Measurements from ENCODE around the gene LRCH2. TPM values are rescaled to one million over a fixed set of nuclear protein-coding genes. Genes with fewer than 3 reads are reported as not detected.

The LRCH2 gene
- total RNA-seq, 6 experiments from 2014 or later, result 0.07 to 0.23 (median 0.12) TPM

GRCh38 chrX:115204040-115204439 lies 29.9 kb downstream of the LRCH2 start:
- Histone ChIP-seq H3K4me3 (no peak overlapping the region), H3K9me3 (no peaks in the 10 kb centered on the region), H3K36me3 (no peaks in the 10 kb centered on the region), H3K27ac (no peak overlapping the region), H3K27me3 (no peaks in the 10 kb centered on the region), H3K4me1 (no peaks in the 10 kb centered on the region)
- no peak for DNase-seq
- intact Hi-C loops (cut with DNase I), result no loop called here
- no peak for ATAC-seq
- 71% methylated on average over 1 of the region's 1 CpG for WGBS (ENCODE audit: insufficient coverage, low coverage, low lambda C conversion rate, missing lambda C conversion rate)
- TF ChIP-seq POLR2A (IDR thresholded peaks at IDR 0.05), result no peak

- no peak for ATAC-seq
- Histone ChIP-seq H3K27me3 (peaks cover 0 to 2% of the 10 kb centered on the region in 2 donors), H3K27ac (no peak overlapping the region), H3K4me1 (no peaks in the 10 kb centered on the region), H3K9me3 (no peaks in the 10 kb centered on the region), H3K4me3 (no peak overlapping the region), H3K36me3 (no peaks in the 10 kb centered on the region)
- intact Hi-C loops (cut with DNase I), result no loop called here
- TF ChIP-seq CTCF (IDR thresholded peaks at IDR 0.05) (no peak), POLR2A (IDR thresholded peaks at IDR 0.05) (no peak)
- peak in 1 of 3 donors; percentile 16 for DNase-seq
- WGBS (ENCODE audit: insufficient coverage, low coverage, low lambda C conversion rate, missing lambda C conversion rate), result 92% methylated on average over 13 of the region's 35 CpGs
Observed at GRCh38 chrX:115192244-115192700, 41.6 kb downstream of the LRCH2 start.

- H3K27me3 ChIP-seq, result peaks cover 0 to 7% of the 10 kb centered on the region in 2 donors
- intact Hi-C loops (cut with DNase I), result no loop called here
- ATAC-seq (no peak), DNase-seq (no peak)
- no peak overlapping the region for H3K4me3 ChIP-seq
- H3K4me1 ChIP-seq, result no peaks in the 10 kb centered on the region
- no peaks in the 10 kb centered on the region for H3K36me3 ChIP-seq
- H3K27ac ChIP-seq, result no peak overlapping the region
- no CpG with 5 or more reads among the region's 64 CpGs for WGBS (ENCODE audit: insufficient coverage, low coverage, low lambda C conversion rate, missing lambda C conversion rate)
- TF ChIP-seq POLR2A (IDR thresholded peaks at IDR 0.05), result no peak
- TF ChIP-seq CTCF (IDR thresholded peaks at IDR 0.05), result no peak
- H3K9me3 ChIP-seq, result no peaks in the 10 kb centered on the region
Observed at GRCh38 chrX:115191490-115192243, 42.2 kb downstream of the LRCH2 start.

GRCh38 chrX:115190636-115191489 lies 43.0 kb downstream of the LRCH2 start:
- DNase-seq (no peak), ATAC-seq (peak in 1 of 4 donors; percentile 13)
- Histone ChIP-seq H3K9me3 (no peaks in the 10 kb centered on the region), H3K27ac (no peak overlapping the region), H3K4me3 (no peak overlapping the region), H3K4me1 (no peaks in the 10 kb centered on the region), H3K36me3 (no peaks in the 10 kb centered on the region), H3K27me3 (peaks cover 0 to 7% of the 10 kb centered on the region in 2 donors)
- TF ChIP-seq CTCF (IDR thresholded peaks at IDR 0.05) (no peak), POLR2A (IDR thresholded peaks at IDR 0.05) (no peak)
- WGBS (ENCODE audit: insufficient coverage, low coverage, low lambda C conversion rate, missing lambda C conversion rate), result 95% methylated on average over 10 of the region's 64 CpGs
- intact Hi-C loops (cut with DNase I), result no loop called here
